Smooth muscle cell (in vitro differentiated cells): ENCODE data around the gene CYLC2. TPM values are rescaled to one million over a fixed set of nuclear protein-coding genes. Genes with fewer than 3 reads are reported as not detected.

Experiments used
- DNase-seq: peaks from one replicate; lab custom pipeline; 2025; ENCODE audit not compliant: unreplicated experiment; lab: John Stamatoyannopoulos, UW
- H2AFZ ChIP-seq: fragments of 200-600 bp; sonication (generic); 2 replicates; pipeline ENCODE4 v1.6.0; 2016; ENCODE audit warnings: antibody characterized with exemption, low read depth, mild to moderate bottlenecking
- H3F3A ChIP-seq: fragments of 200-600 bp; sonication (generic); 2 replicates; pipeline ENCODE4 v1.6.0; 2017; ENCODE audit warnings: antibody characterized with exemption, low read depth
- H3K27ac ChIP-seq: fragments of 200-600 bp; sonication (generic); 2 replicates; pipeline ENCODE4 v1.5.1; 2016; ENCODE audit warnings: low read depth, mild to moderate bottlenecking
- H3K27me3 ChIP-seq: fragments of 200-600 bp; sonication (generic); 2 replicates; pipeline ENCODE4 v1.6.1; 2016; ENCODE audit warnings: low read depth, mild to moderate bottlenecking
- H3K36me3 ChIP-seq: fragments of 200-600 bp; sonication (generic); 2 replicates; pipeline ENCODE4 v1.5.1; 2016; ENCODE audit warnings: low read depth
- H3K4me1 ChIP-seq: fragments of 200-600 bp; sonication (generic); 2 replicates; pipeline ENCODE4 v1.5.1; 2016; ENCODE audit warnings: low read depth
- H3K4me2 ChIP-seq: fragments of 200-600 bp; sonication (generic); 2 replicates; pipeline ENCODE4 v1.6.0; 2016; ENCODE audit warnings: mild to moderate bottlenecking
- H3K4me3 ChIP-seq: fragments of 200-600 bp; sonication (generic); 2 replicates; pipeline ENCODE4 v1.5.1; 2016; ENCODE audit warnings: mild to moderate bottlenecking
- H3K79me2 ChIP-seq: fragments of 200-600 bp; sonication (generic); 2 replicates; pipeline ENCODE4 v1.6.0; 2016; ENCODE audit warnings: low read depth, mild to moderate bottlenecking
- H3K9ac ChIP-seq: fragments of 200-600 bp; sonication (generic); 2 replicates; pipeline ENCODE4 v1.6.0; 2016; ENCODE audit warnings: low read depth
- H3K9me3 ChIP-seq: fragments of 200-600 bp; sonication (generic); replicated peaks from 2 replicates; pipeline ENCODE4 v1.5.1; 2016; ENCODE audit warnings: low read depth
- H4K20me1 ChIP-seq: fragments of 200-600 bp; sonication (generic); 2 replicates; pipeline ENCODE4 v1.6.0; 2016; ENCODE audit warnings: low read depth
- CTCF ChIP-seq: fragments of 200-600 bp; sonication (generic); IDR thresholded peaks from 2 replicates; pipeline ENCODE4 v1.5.1; 2017; ENCODE audit warnings: borderline replicate concordance, mild to moderate bottlenecking, antibody characterized with exemption; ENCODE audit not compliant: insufficient read depth, poor library complexity, severe bottlenecking
- WGBS: methylation state at CpG from one replicate; pipeline ENCODE4 v1.1.7; 2016; ENCODE audit warnings: low lambda C conversion rate; 5-methylcytosine and 5-hydroxymethylcytosine counted together
- polyA plus RNA-seq: library from polyadenylated mRNA; unstranded; fragments of >200 nt; fragmentation: Nextera tagmentation; extraction: Ambion mirVana; gene quantifications from 2 replicates; pipeline ENCODE4 v1.2.1, GENCODE V29; 2016
- total RNA-seq: library from RNA; depleted of rRNA; stranded (reverse); fragments of >200 nt; gene quantifications from 2 replicates; pipeline ENCODE4 v1.2.3, GENCODE V29; 2014

CYLC2 gene
- total and polyA plus RNA-seq, 2 experiments from 2014 or later: not detected

- H3K27ac ChIP-seq: no peak overlapping the region
- no peak overlapping the region for H3K4me3 ChIP-seq
- H3K36me3 ChIP-seq: no peaks in the 10 kb centered on the region
- H3K9ac ChIP-seq: no peak overlapping the region
- no peaks in the 10 kb centered on the region for H3F3A ChIP-seq
- H3K27me3 ChIP-seq: no peaks in the 10 kb centered on the region
- no peak overlapping the region for H3K4me2 ChIP-seq
- DNase-seq: no peak
- H3K4me1 ChIP-seq: no peaks in the 10 kb centered on the region
- no peaks in the 10 kb centered on the region for H4K20me1 ChIP-seq
- no peak for TF ChIP-seq CTCF
- H2AFZ ChIP-seq: no peak overlapping the region
- 77% methylated on average over 2 of the region's 2 CpGs for WGBS
- no peaks in the 10 kb centered on the region for H3K79me2 ChIP-seq
- H3K9me3 ChIP-seq: peaks cover 5% of the 10 kb centered on the region
Observed at GRCh38 chr9:102967979-102968378, 27.2 kb upstream of the CYLC2 start.

DNA sequence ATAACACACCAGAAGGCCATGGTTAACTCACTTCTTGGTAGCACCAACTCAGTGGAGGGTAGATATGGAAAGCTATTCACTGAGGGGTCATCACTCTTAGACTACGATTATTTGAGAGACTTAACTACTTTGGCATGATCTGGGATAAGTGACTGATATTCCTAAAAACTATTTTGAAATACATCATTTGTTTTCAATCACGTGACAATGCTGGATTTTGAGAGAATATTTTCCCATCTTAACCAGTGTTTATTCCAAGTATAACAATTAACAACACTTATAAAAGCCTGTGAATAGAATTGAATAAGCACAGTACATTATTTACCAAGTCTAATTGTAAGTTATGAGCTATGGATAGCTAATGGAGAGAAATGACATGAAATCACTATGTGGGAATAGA lies 22.4 kb upstream of the CYLC2 start:
- Histone ChIP-seq H3K4me1 (no peaks in the 10 kb centered on the region), H3K4me3 (no peak overlapping the region), H3K27me3 (no peaks in the 10 kb centered on the region), H4K20me1 (no peaks in the 10 kb centered on the region), H3K9me3 (peaks cover 3% of the 10 kb centered on the region), H3K4me2 (no peak overlapping the region), H3K79me2 (no peaks in the 10 kb centered on the region), H3K27ac (no peak overlapping the region), H3K9ac (no peak overlapping the region), H2AFZ (no peak overlapping the region), H3F3A (peaks cover 5% of the 10 kb centered on the region), H3K36me3 (no peaks in the 10 kb centered on the region)
- no peak for DNase-seq
- WGBS: 90% methylated on average over 2 of the region's 2 CpGs
- TF ChIP-seq CTCF: no peak

GRCh38 chr9:102974530-102974929 lies 20.6 kb upstream of the CYLC2 start:
- Histone ChIP-seq H3K36me3 (no peaks in the 10 kb centered on the region), H3K9ac (no peak overlapping the region), H3K4me2 (no peak overlapping the region), H3K27ac (no peak overlapping the region), H3K9me3 (peaks cover 3% of the 10 kb centered on the region), H2AFZ (no peak overlapping the region), H3K79me2 (no peaks in the 10 kb centered on the region), H3K4me1 (no peaks in the 10 kb centered on the region), H3K27me3 (no peaks in the 10 kb centered on the region), H3F3A (peaks cover 5% of the 10 kb centered on the region), H3K4me3 (no peak overlapping the region), H4K20me1 (no peaks in the 10 kb centered on the region)
- DNase-seq: no peak
- WGBS: 70% methylated on average over 1 of the region's 1 CpG
- TF ChIP-seq CTCF: no peak

DNA sequence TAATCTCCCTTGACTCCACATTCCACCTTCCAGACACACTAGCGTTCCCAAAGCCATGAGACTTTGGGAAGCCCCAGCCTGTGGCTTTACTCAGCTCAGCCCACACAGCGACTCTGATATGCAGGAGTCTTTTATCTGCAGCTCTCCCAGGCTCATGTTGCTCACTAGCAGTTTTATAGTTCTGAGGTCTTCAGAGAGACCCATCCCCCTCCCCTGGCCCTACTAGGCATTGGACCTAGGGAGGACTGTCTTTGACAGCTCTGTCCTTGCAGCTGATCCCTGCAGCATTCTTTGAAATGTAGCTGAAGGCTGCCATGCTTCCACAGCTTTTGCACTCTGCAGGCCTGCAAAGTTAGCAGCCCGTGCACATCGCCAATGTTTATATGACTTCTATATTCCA lies 19.9 kb upstream of the CYLC2 start:
- no peak for DNase-seq
- Histone ChIP-seq H3K4me3 (no peak overlapping the region), H3K27me3 (no peaks in the 10 kb centered on the region), H3K4me2 (no peak overlapping the region), H3K4me1 (no peaks in the 10 kb centered on the region), H3K9me3 (peaks cover 3% of the 10 kb centered on the region), H4K20me1 (no peaks in the 10 kb centered on the region), H2AFZ (no peak overlapping the region), H3K79me2 (no peaks in the 10 kb centered on the region), H3K36me3 (no peaks in the 10 kb centered on the region), H3K27ac (no peak overlapping the region), H3K9ac (no peak overlapping the region), H3F3A (peaks cover 5% of the 10 kb centered on the region)
- WGBS: 42% methylated on average over 4 of the region's 4 CpGs
- no peak for TF ChIP-seq CTCF
